Measurements from ENCODE around the gene CLSTN2. TPM values are rescaled to one million over a fixed set of nuclear protein-coding genes. Genes with fewer than 3 reads are reported as not detected.

The CLSTN2 gene
- total and polyA plus RNA-seq, 2 of the 13 experiments (the other 11 are each of a cell fraction or from before 2014, with no cell fraction given) = not detected

GRCh38 chr3:140341817-140342403 lies 406.9 kb downstream of the CLSTN2 start (continued):
- no peak for TF ChIP-seq SAFB2 (CRISPR knock-in tag; IDR thresholded peaks at IDR 0.05; ENCODE audit: borderline replicate concordance, low read depth)

- FAIRE-seq (no peak), ATAC-seq (no peak), DNase-seq (ENCODE audit: low spot score) (no peak)
- POLR2A ChIA-PET = no interaction called here
- no TSS peak for BruUV-seq (replicated peaks)
- Histone ChIP-seq H3K4me2 (ENCODE audit: low read depth, low read length) (no peak overlapping the region), H3K4me1 (ENCODE audit: insufficient read depth, low read length) (no peaks in the 10 kb centered on the region), H3K4me3 (replicated peaks in 1 of 3; ENCODE audit: insufficient read depth in 1 of 3, low read depth in 2 of 3, low read length in 3 of 3) (no peak overlapping the region), H3K27me3 (ENCODE audit: control insufficient read depth in 1 of 2, insufficient read depth in 2 of 2, low read length in 2 of 2) (no peaks in the 10 kb centered on the region), H3K27ac (ENCODE audit: extremely low read length, insufficient read depth, low read length) (no peak overlapping the region), H3K79me2 (ENCODE audit: insufficient read depth, low read length) (no peaks in the 10 kb centered on the region), H3K9ac (ENCODE audit: insufficient read depth, low read depth, low read length) (no peak overlapping the region), H3K9me3 (ENCODE audit: low read length) (no peaks in the 10 kb centered on the region), H4K20me1 (ENCODE audit: insufficient read depth, low read length) (no peaks in the 10 kb centered on the region), H2AFZ (ENCODE audit: low read length) (no peak overlapping the region), H3K36me3 (replicated peaks in 1 of 2; ENCODE audit: control insufficient read depth in 1 of 2, insufficient read depth in 2 of 2, low read length in 2 of 2) (no peaks in the 10 kb centered on the region)
- intact Hi-C loops (cut with micrococcal nuclease; ENCODE audit: unreplicated experiment) (no loop called here), in situ Hi-C loops (cut with HindIII; ENCODE audit: extremely low pct_ligation_motif_present, low pct_unique_long_range_greater_than_20kb) (no loop called here)
- WGBS (ENCODE audit: low lambda C conversion rate) = 0% methylated on average over 2 of the region's 2 CpGs
- CTCF ChIA-PET (ENCODE audit: low intra/inter-chr PET ratio, low total read pairs) = no interaction called here
- TF ChIP-seq ZNF646 (CRISPR knock-in tag; IDR thresholded peaks at IDR 0.05) (no peak), ZBTB40 (IDR thresholded peaks at IDR 0.05) (no peak), ZBTB40 (CRISPR knock-in tag; IDR thresholded peaks at IDR 0.05) (no peak), TEF (CRISPR knock-in tag; IDR thresholded peaks at IDR 0.05) (no peak)
These were observed 407.7 kb downstream of the CLSTN2 start for GRCh38 chr3:140342668-140343067.
